NCI-H526 (cell line): ENCODE results near the gene SERPIND1.
A peak's percentile ranks its signal among the peaks of the same experiment; 100 is the strongest.
"Not testable (repeated sequence)": the region's sequence is repeated elsewhere in the genome, so short reads cannot be mapped to it uniquely, and the experiment has no call there.

Experiments used
- DNase-seq, 2 experiments: peaks; one replicate each; lab custom pipeline; 2025; lab: John Stamatoyannopoulos, UW

Gene SERPIND1, protein sequence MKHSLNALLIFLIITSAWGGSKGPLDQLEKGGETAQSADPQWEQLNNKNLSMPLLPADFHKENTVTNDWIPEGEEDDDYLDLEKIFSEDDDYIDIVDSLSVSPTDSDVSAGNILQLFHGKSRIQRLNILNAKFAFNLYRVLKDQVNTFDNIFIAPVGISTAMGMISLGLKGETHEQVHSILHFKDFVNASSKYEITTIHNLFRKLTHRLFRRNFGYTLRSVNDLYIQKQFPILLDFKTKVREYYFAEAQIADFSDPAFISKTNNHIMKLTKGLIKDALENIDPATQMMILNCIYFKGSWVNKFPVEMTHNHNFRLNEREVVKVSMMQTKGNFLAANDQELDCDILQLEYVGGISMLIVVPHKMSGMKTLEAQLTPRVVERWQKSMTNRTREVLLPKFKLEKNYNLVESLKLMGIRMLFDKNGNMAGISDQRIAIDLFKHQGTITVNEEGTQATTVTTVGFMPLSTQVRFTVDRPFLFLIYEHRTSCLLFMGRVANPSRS

GRCh38 chr22:20773793-20774212 is at the start of gene SERPIND1:
SERPIND1 (plus strand) TSS chr22:20774113; CDS start chr22:20779313, 5,200 bp downstream.
- no peak for DNase-seq

- no peak for DNase-seq
These were observed 49.0 kb upstream of the SERPIND1 start for GRCh38 chr22:20724676-20725454.

- no peak for DNase-seq
These were observed 47.8 kb upstream of the SERPIND1 start for GRCh38 chr22:20725987-20726558.

- DNase-seq, result no peak
These were observed 46.5 kb upstream of the SERPIND1 start for GRCh38 chr22:20727118-20728015.

DNA sequence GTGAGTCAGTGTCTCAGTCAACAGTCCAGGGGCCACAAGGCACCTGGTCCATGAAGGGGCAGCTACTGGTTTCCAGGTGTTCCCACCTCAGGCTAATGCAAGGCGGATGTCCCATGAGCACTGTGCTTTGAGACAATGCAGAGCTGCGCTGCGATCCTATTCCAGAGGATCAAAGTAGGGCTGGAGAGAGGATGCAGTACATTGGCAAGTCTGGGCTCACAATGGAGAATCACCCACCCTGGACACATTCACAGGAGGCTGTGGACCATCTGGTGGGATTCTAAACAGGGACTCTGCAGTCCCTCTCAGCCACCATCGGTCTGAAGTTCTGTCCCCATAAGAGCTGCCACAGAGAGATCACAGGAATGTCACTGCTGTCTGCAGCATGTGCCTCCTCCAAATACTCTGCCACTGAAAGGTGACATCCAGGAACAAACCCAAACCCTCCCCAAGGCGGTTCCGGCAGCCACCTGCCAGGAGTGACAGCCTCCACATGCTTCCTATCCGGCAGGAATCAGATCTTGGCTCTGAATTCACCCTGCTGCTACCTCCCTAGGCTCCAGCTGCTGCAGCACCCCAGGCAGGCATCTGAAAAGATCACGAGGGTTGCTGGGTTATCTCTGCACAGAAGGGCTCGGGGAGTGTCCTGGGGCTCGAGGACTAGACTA is 45.3 kb upstream of the SERPIND1 start:
- no peak for DNase-seq

DNA sequence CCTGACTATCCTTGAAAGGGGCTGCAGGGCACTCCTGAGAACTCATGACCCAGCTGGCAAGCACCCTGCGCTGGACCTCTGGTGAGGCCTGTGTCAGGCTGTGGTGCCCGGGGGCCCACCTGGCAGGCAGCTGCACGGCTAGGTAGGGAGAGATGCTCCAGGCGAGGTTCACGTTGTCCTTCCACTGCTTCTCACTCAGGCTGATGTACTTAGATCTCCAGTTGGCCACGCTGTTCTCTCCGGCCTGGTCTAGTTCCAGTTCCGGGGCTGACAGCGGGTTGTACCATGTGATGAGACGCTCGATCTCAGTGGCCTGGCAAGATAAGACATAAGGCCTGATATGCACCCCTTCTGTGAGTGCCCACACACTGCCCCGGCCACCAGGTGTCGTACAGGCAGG is 44.7 kb upstream of the SERPIND1 start:
- DNase-seq, result no peak

GRCh38 chr22:20732431-20732830 is 41.5 kb upstream of the SERPIND1 start:
- not testable (repeated sequence) for DNase-seq

- not testable (repeated sequence) for DNase-seq
These were observed 38.4 kb upstream of the SERPIND1 start for GRCh38 chr22:20735356-20736162.

GRCh38 chr22:20736891-20737290 is 37.0 kb upstream of the SERPIND1 start:
- DNase-seq, result not testable (repeated sequence)

DNA sequence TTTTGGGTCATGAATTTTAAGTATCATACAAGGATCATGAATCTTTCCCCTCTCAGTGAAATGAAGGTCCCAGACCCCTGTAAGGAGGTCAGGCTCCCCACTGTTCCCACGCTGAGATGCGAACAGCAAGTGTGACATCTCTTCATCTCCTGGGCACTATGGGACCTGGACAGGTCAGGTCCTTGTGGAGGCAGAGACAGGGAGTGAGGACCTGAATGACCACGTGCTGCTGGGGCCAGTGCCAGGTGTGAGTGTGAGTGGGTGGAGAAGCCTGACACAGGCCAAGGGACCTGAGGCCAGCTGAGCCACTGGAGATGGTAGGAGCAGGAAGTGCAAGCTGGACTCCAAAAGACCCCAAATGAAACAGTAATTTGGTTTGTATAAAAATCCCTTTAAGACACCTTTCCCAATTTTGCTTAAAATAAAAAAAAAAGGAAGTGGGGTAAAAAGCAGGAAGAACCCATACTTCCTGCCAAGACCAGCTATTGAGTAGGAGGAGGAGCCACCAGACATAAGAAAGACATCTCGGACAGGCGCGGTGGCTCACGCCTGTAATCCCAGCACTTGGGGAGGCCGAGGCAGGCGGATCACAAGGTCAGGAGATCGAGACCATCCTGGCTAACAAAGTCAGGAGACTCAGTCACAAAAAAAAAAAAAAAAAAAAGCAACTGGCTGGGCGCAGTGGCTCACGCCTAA is 35.4 kb upstream of the SERPIND1 start:
- DNase-seq, result no peak

GRCh38 chr22:20740222-20740951 is 33.5 kb upstream of the SERPIND1 start:
- DNase-seq, result no peak

GRCh38 chr22:20741008-20741633 is 32.8 kb upstream of the SERPIND1 start:
- DNase-seq, result no peak

DNA sequence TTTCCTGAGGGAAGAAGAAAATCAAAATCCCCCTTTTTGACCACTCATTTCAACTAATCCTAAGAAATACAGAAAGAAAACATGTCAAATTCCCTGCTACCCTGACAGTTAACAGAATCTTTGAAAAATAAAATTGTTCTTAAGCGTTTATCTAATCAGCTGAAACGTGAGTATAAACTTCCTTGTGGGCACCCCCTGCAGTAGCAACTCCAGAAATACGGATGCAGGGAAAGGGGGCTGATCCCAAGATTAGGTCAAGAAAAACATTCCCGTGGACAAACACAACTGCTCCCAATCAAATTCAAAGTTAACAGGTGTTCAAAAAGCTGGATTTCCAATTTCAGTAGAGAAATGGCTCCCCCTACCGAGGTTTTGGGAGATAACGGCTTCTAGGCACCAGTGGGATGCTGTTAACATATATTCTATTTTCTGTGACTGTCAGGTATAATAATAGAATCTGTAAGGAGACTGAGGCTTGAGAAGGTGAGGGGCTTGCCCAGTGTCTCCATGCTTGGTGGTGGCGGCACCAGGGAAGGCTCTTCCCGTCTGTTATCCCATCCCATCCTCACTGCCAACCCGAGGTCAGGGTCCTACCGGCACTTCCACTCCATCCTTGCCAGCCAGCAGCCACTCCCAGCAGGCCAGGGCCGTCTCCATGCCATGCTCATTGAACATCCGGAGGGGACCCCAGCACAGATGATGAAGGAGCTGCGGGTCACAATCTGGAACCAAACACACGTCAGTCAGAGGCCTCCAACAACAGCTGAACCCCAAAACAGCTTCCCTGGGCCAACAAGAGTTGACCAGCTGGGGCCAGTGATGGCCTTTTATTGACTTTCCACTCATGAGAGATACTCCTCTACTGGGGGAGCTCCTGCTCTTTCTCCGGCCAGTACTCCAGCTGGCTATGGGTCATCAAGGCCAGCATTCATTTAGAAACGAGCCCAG is 32.0 kb upstream of the SERPIND1 start:
- DNase-seq, result peak; percentile 15 to 59

- DNase-seq, result no peak
These were observed 31.1 kb upstream of the SERPIND1 start for GRCh38 chr22:20742764-20743163.

DNA sequence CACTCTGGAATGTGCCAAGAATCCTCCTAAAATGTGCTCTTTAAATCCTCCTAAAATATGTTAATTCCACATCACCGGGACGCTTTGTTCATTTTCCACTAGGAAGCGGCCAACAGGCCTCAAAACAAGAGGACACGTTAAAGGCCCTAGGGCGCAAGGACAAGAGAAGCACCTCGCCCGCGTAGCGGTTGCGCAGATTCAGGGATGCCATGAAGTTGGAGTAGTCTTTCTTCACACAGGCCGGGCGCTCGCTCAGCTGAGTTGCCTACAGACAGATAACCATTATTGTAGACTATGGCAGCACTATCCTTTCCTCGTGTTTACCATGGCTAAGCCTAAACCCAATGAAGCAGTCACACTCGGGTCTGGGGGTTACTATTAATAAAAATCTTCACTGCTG is 29.5 kb upstream of the SERPIND1 start:
- DNase-seq, result no peak

- no peak for DNase-seq
These were observed 28.8 kb upstream of the SERPIND1 start for GRCh38 chr22:20745119-20745518.
